Right cardiac atrium (tissue), 5 donors: ENCODE results near the gene DLX3. TPM values are rescaled to one million over a fixed set of nuclear protein-coding genes. Genes with fewer than 3 reads are reported as not detected.
A peak's percentile ranks its signal among the peaks of the same experiment; 100 is the strongest.

Source experiments
- ATAC-seq, 2 donors: fragments of 200-7000 bp; cut with Tn5 transposase; one replicate each; pipeline versions ENCODE4 v1.8.0 to v1.9.1; 2020; ENCODE audit warnings: moderate library complexity in 2 of 2, mild to moderate bottlenecking in 1 of 2
- DNase-seq, 3 donors: peaks; one replicate each; pipeline ENCODE4 v3.0.0-alpha.2; 2020
- H3K27ac ChIP-seq: one replicate; pipeline ENCODE4 v1.5.1; 2013; ENCODE audit warnings: mild to moderate bottlenecking, low read length, control low read depth, moderate library complexity
- H3K27me3 ChIP-seq: one replicate; pipeline ENCODE4 v1.6.1; 2013; ENCODE audit not compliant: control insufficient read depth, insufficient read depth
- H3K4me1 ChIP-seq: one replicate; pipeline ENCODE4 v1.6.1; 2013; ENCODE audit warnings: low read length; ENCODE audit not compliant: control insufficient read depth, insufficient read depth
- H3K4me3 ChIP-seq: one replicate; pipeline ENCODE4 v1.5.1; 2013; ENCODE audit warnings: low read length, control low read depth
- H3K9me3 ChIP-seq: one replicate; pipeline ENCODE4 v1.6.1; 2013; ENCODE audit warnings: low read length; ENCODE audit not compliant: control insufficient read depth
- WGBS: extraction: QIAGEN DNeasy Blood & Tissue Kit; methylation state at CpG from one replicate; pipeline ENCODE4 v1.1.7; 2013; 5-methylcytosine and 5-hydroxymethylcytosine counted together
- intact Hi-C, 4 donors: fragments of 100-400 bp; cut with DNase I; formaldehyde crosslinking; loops; one replicate each; pipeline versions ENCODE4 v1.11.0 to v1.14.0; 2022 to 2023
- polyA plus RNA-seq: library from polyadenylated mRNA; stranded (reverse); fragments of 200-250 nt; gene quantifications from one replicate; pipeline ENCODE4 v1.2.3, GENCODE V29; 2013
- total RNA-seq, 4 donors: library from RNA; stranded (reverse); fragmentation: NEBNext Ultra II Directional; extraction: Animal tissue kit (Norgen Biotek cat#: 25700); gene quantifications; one replicate each; pipeline ENCODE4 v1.2.1, GENCODE V29; 2021
- donor health status: healthy with polysubstance abuse.
- donor health status: DM: no; HTN: yes; CAD: no.
- donor health status: DM: no; HTN: no; CAD: no.
- donor health status: DM: no; HTN: yes; CAD: no; lungs with severe emphysema.
- donor health status: DM: yes; HTN: yes; CAD: no.

The DLX3 gene
- total and polyA plus RNA-seq, 5 donors: 0.12 to 0.16 (median 0.14) TPM; not detected in 2

- DNase-seq (no peak), ATAC-seq (no peak)
- intact Hi-C loops: loop anchor here in 2 of 4 donors (10.0 kb wide), 1 partner anchor 426 kb away; no protein-coding TSS in a partner anchor
- no peaks in the 10 kb centered on the region for H3K27me3 ChIP-seq
- H3K4me1 ChIP-seq: no peaks in the 10 kb centered on the region
- H3K27ac ChIP-seq: no peak overlapping the region
- H3K4me3 ChIP-seq: no peak overlapping the region
- WGBS: 83% methylated on average over 8 of the region's 8 CpGs
- no peaks in the 10 kb centered on the region for H3K9me3 ChIP-seq
Measured at GRCh38 chr17:49990921-49991320, 4.1 kb downstream of the DLX3 start.

- no peak overlapping the region for H3K27ac ChIP-seq
- DNase-seq (no peak), ATAC-seq (no peak)
- intact Hi-C loops: loop anchor here in 2 of 4 donors (10.0 kb wide), 1 partner anchor 426 kb away; no protein-coding TSS in a partner anchor
- no peaks in the 10 kb centered on the region for H3K9me3 ChIP-seq
- no peak overlapping the region for H3K4me3 ChIP-seq
- H3K4me1 ChIP-seq: no peaks in the 10 kb centered on the region
- no peaks in the 10 kb centered on the region for H3K27me3 ChIP-seq
- 53% methylated on average over 3 of the region's 3 CpGs for WGBS
Measured at GRCh38 chr17:49990331-49990730, 4.7 kb downstream of the DLX3 start.

- Histone ChIP-seq H3K4me3 (no peak overlapping the region), H3K27me3 (no peaks in the 10 kb centered on the region), H3K9me3 (no peaks in the 10 kb centered on the region), H3K4me1 (no peaks in the 10 kb centered on the region), H3K27ac (no peak overlapping the region)
- ATAC-seq: no peak
- DNase-seq: no peak
- intact Hi-C loops: no loop called here
- WGBS: 73% methylated on average over 4 of the region's 4 CpGs
Measured at GRCh38 chr17:49989518-49989880, 5.5 kb downstream of the DLX3 start.

GRCh38 chr17:49987681-49988441 is 7.2 kb downstream of the DLX3 start:
- intact Hi-C loops: no loop called here
- Histone ChIP-seq H3K4me1 (no peaks in the 10 kb centered on the region), H3K4me3 (no peak overlapping the region), H3K27me3 (no peaks in the 10 kb centered on the region), H3K27ac (no peak overlapping the region), H3K9me3 (no peaks in the 10 kb centered on the region)
- peak in 1 of 2 donors; percentile 17 for ATAC-seq
- DNase-seq: peak in 1 of 3 donors; percentile 54
- WGBS: 18% methylated on average over 17 of the region's 17 CpGs

GRCh38 chr17:49987290-49987585 is 7.8 kb downstream of the DLX3 start:
- no peaks in the 10 kb centered on the region for H3K9me3 ChIP-seq
- no peak overlapping the region for H3K27ac ChIP-seq
- no peaks in the 10 kb centered on the region for H3K4me1 ChIP-seq
- H3K27me3 ChIP-seq: no peaks in the 10 kb centered on the region
- no peak overlapping the region for H3K4me3 ChIP-seq
- DNase-seq (no peak), ATAC-seq (no peak)
- 39% methylated on average over 2 of the region's 2 CpGs for WGBS
- intact Hi-C loops: no loop called here

- no peaks in the 10 kb centered on the region for H3K9me3 ChIP-seq
- no peaks in the 10 kb centered on the region for H3K4me1 ChIP-seq
- ATAC-seq (no peak), DNase-seq (no peak)
- H3K27me3 ChIP-seq: no peaks in the 10 kb centered on the region
- H3K4me3 ChIP-seq: no peak overlapping the region
- WGBS: 63% methylated on average over 6 of the region's 6 CpGs
- intact Hi-C loops: no loop called here
- H3K27ac ChIP-seq: no peak overlapping the region
Measured at GRCh38 chr17:49986396-49987289, 8.4 kb downstream of the DLX3 start.

- no peaks in the 10 kb centered on the region for H3K27me3 ChIP-seq
- intact Hi-C loops: no loop called here
- H3K4me1 ChIP-seq: no peaks in the 10 kb centered on the region
- H3K9me3 ChIP-seq: no peaks in the 10 kb centered on the region
- H3K27ac ChIP-seq: no peak overlapping the region
- DNase-seq (no peak), ATAC-seq (no peak)
- 59% methylated on average over 3 of the region's 3 CpGs for WGBS
- no peak overlapping the region for H3K4me3 ChIP-seq
Measured at GRCh38 chr17:49985310-49985990, 9.6 kb downstream of the DLX3 start.

GRCh38 chr17:49984776-49985175 is 10.2 kb downstream of the DLX3 start:
- Histone ChIP-seq H3K4me1 (no peaks in the 10 kb centered on the region), H3K27me3 (no peaks in the 10 kb centered on the region), H3K4me3 (no peak overlapping the region), H3K27ac (no peak overlapping the region), H3K9me3 (no peaks in the 10 kb centered on the region)
- ATAC-seq (no peak), DNase-seq (no peak)
- intact Hi-C loops: no loop called here
- 54% methylated on average over 2 of the region's 2 CpGs for WGBS

- intact Hi-C loops: no loop called here
- DNase-seq (no peak), ATAC-seq (no peak)
- Histone ChIP-seq H3K27ac (no peak overlapping the region), H3K27me3 (no peaks in the 10 kb centered on the region), H3K4me3 (no peak overlapping the region), H3K4me1 (no peaks in the 10 kb centered on the region), H3K9me3 (no peaks in the 10 kb centered on the region)
- WGBS: 56% methylated on average over 3 of the region's 3 CpGs
Measured at GRCh38 chr17:49984283-49984682, 10.7 kb downstream of the DLX3 start.

GRCh38 chr17:49980703-49981197 is 14.3 kb downstream of the DLX3 start:
- 40% methylated on average over 7 of the region's 7 CpGs for WGBS
- intact Hi-C loops: no loop called here
- Histone ChIP-seq H3K9me3 (no peaks in the 10 kb centered on the region), H3K27me3 (no peaks in the 10 kb centered on the region), H3K4me1 (no peaks in the 10 kb centered on the region), H3K27ac (no peak overlapping the region), H3K4me3 (no peak overlapping the region)
- no peak for ATAC-seq
- no peak for DNase-seq
